ENCODE results near the gene FAHD1. TPM values are rescaled to one million over a fixed set of nuclear protein-coding genes. Genes with fewer than 3 reads are reported as not detected.

The FAHD1 gene
- total RNA-seq, 2 experiments from 2014 or later: 4.1 to 4.5 TPM

- ChIA-PET CTCF (no interaction called here), POLR2A (no interaction called here)
- Histone ChIP-seq H3K27ac (ENCODE audit: low read depth in 1 of 2, low read length in 2 of 2) (no peak overlapping the region), H3K9me3 (ENCODE audit: control insufficient read depth in 1 of 2, insufficient read depth in 1 of 2, low read length in 2 of 2) (peaks cover 11 to 25% of the 10 kb centered on the region in 2 experiments), H3K27me3 (ENCODE audit: control insufficient read depth in 1 of 2, insufficient read depth in 2 of 2, low read length in 2 of 2) (no peaks in the 10 kb centered on the region), H3K4me3 (ENCODE audit: low read length) (no peak overlapping the region), H3K4me1 (ENCODE audit: insufficient read depth, low read length) (no peaks in the 10 kb centered on the region), H3K36me3 (ENCODE audit: insufficient read depth, low read length) (no peaks in the 10 kb centered on the region)
- no peak for TF ChIP-seq CTCF (IDR thresholded peaks at IDR 0.05)
- H3K36me3 Mint-ChIP-seq (ENCODE audit: low read depth): peaks cover 20% of the 10 kb centered on the region
- no peaks in the 10 kb centered on the region for H3K27me3 Mint-ChIP-seq
- no peak for ATAC-seq (ENCODE audit: poor library complexity)
- no peak overlapping the region for H3K4me3 Mint-ChIP-seq
- no peaks in the 10 kb centered on the region for H3K4me1 Mint-ChIP-seq (ENCODE audit: low read depth)
- DNase-seq: no peak
- no peak overlapping the region for H3K27ac Mint-ChIP-seq
- intact Hi-C loops (cut with DNase I, micrococcal nuclease): no loop called here
- peaks cover 3% of the 10 kb centered on the region for H3K9me3 Mint-ChIP-seq
Observed at GRCh38 chr16:1800701-1801100, 26.3 kb upstream of the FAHD1 start.

- intact Hi-C loops (cut with DNase I, micrococcal nuclease): no loop called here
- Histone ChIP-seq H3K36me3 (ENCODE audit: insufficient read depth, low read length) (peaks cover 39% of the 10 kb centered on the region), H3K4me3 (ENCODE audit: low read length) (no peak overlapping the region), H3K27me3 (ENCODE audit: control insufficient read depth in 1 of 2, insufficient read depth in 2 of 2, low read length in 2 of 2) (no peaks in the 10 kb centered on the region), H3K9me3 (ENCODE audit: control insufficient read depth in 1 of 2, insufficient read depth in 1 of 2, low read length in 2 of 2) (peaks cover 0 to 5% of the 10 kb centered on the region in 2 experiments), H3K4me1 (ENCODE audit: insufficient read depth, low read length) (peaks cover under 1% of the 10 kb centered on the region), H3K27ac (ENCODE audit: low read depth in 1 of 2, low read length in 2 of 2) (no peak overlapping the region)
- no peak overlapping the region for H3K27ac Mint-ChIP-seq
- DNase-seq: no peak
- H3K27me3 Mint-ChIP-seq: no peaks in the 10 kb centered on the region
- H3K9me3 Mint-ChIP-seq: no peaks in the 10 kb centered on the region
- CTCF ChIA-PET: no interaction called here
- no peak overlapping the region for H3K4me3 Mint-ChIP-seq
- POLR2A ChIA-PET: no interaction called here
- H3K4me1 Mint-ChIP-seq (ENCODE audit: low read depth): no peaks in the 10 kb centered on the region
- H3K36me3 Mint-ChIP-seq (ENCODE audit: low read depth): peaks cover 44% of the 10 kb centered on the region
- no peak for TF ChIP-seq CTCF (IDR thresholded peaks at IDR 0.05)
- no peak for ATAC-seq (ENCODE audit: poor library complexity)
Observed at GRCh38 chr16:1807626-1808025, 19.4 kb upstream of the FAHD1 start.

- no peak overlapping the region for H3K27ac Mint-ChIP-seq
- peaks cover 45% of the 10 kb centered on the region for H3K36me3 ChIP-seq (ENCODE audit: insufficient read depth, low read length)
- H3K27me3 ChIP-seq (ENCODE audit: control insufficient read depth in 1 of 2, insufficient read depth in 2 of 2, low read length in 2 of 2): no peaks in the 10 kb centered on the region
- H3K4me1 Mint-ChIP-seq (ENCODE audit: low read depth): peaks cover 6% of the 10 kb centered on the region
- intact Hi-C loops (cut with DNase I, micrococcal nuclease): no loop called here
- CTCF ChIA-PET: no interaction called here
- no peak for ATAC-seq (ENCODE audit: poor library complexity)
- H3K36me3 Mint-ChIP-seq (ENCODE audit: low read depth): peaks cover 54% of the 10 kb centered on the region
- H3K4me3 Mint-ChIP-seq: no peak overlapping the region
- H3K9me3 Mint-ChIP-seq: no peaks in the 10 kb centered on the region
- TF ChIP-seq CTCF (IDR thresholded peaks at IDR 0.05): no peak
- peaks cover 0 to 5% of the 10 kb centered on the region in 2 experiments for H3K9me3 ChIP-seq (ENCODE audit: control insufficient read depth in 1 of 2, insufficient read depth in 1 of 2, low read length in 2 of 2)
- H3K27ac ChIP-seq (ENCODE audit: low read depth in 1 of 2, low read length in 2 of 2): no peak overlapping the region
- peaks cover 3% of the 10 kb centered on the region for H3K4me1 ChIP-seq (ENCODE audit: insufficient read depth, low read length)
- H3K27me3 Mint-ChIP-seq: no peaks in the 10 kb centered on the region
- no peak overlapping the region for H3K4me3 ChIP-seq (ENCODE audit: low read length)
- POLR2A ChIA-PET: no interaction called here
- DNase-seq: no peak
Observed at GRCh38 chr16:1808691-1809090, 18.3 kb upstream of the FAHD1 start.
